ENCODE results near the gene VTI1B.
"Not testable (repeated sequence)": the region's sequence is repeated elsewhere in the genome, so short reads cannot be mapped to it uniquely, and the experiment has no call there.

VTI1B gene, protein sequence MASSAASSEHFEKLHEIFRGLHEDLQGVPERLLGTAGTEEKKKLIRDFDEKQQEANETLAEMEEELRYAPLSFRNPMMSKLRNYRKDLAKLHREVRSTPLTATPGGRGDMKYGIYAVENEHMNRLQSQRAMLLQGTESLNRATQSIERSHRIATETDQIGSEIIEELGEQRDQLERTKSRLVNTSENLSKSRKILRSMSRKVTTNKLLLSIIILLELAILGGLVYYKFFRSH

DNA sequence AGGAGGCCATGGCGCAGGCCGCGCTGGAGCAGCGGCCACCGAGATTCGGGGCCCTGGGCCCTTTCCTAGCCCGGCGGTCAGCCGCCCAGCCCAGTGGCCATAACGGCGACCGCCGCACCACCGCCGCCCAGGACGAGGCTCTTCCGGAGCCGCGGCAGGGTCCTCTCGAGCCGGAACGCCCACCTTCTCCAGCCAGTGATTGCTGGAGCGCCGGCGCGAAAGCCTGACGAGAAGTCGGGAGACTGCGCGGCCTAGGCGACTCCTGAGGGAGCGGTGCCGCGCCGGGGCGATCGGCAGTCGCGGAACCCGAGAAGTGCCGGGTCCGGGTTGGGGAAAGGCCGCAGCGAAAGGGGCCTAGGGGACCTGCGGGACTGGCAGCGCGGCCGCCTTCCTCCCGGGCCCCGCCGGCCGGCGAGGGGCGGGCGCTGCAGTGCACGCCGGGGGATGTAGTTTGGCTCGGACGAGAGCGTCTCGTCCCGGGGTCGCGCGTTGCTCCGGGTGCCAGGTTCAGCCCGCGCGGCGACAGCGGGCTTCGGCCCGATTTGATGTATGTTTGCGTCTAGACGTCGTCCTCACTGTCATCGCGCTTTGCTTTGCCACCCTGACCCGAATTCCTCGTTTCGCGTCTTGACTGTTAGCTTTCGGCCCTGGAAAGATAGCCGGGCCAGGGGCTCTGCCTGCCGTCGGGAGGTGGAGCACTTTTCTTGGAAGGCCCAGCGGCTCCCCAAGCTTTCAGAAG is at the start of gene VTI1B:
VTI1B (minus strand) TSS at position 153 of the 739 bp plus-strand sequence; CDS start at position 10, 143 bp downstream.
- no peak for TF ChIP-seq ZFX (IDR thresholded peaks at IDR 0.05; ENCODE audit: borderline replicate concordance)
- TF ChIP-seq, protein P1, sequence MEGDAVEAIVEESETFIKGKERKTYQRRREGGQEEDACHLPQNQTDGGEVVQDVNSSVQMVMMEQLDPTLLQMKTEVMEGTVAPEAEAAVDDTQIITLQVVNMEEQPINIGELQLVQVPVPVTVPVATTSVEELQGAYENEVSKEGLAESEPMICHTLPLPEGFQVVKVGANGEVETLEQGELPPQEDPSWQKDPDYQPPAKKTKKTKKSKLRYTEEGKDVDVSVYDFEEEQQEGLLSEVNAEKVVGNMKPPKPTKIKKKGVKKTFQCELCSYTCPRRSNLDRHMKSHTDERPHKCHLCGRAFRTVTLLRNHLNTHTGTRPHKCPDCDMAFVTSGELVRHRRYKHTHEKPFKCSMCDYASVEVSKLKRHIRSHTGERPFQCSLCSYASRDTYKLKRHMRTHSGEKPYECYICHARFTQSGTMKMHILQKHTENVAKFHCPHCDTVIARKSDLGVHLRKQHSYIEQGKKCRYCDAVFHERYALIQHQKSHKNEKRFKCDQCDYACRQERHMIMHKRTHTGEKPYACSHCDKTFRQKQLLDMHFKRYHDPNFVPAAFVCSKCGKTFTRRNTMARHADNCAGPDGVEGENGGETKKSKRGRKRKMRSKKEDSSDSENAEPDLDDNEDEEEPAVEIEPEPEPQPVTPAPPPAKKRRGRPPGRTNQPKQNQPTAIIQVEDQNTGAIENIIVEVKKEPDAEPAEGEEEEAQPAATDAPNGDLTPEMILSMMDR (IDR thresholded peaks at IDR 0.05) = no peak; the same call in 1 of the 2 replicates
- H3K27ac ChIP-seq = peak within 1 kb of the TSS; percentile 88

DNA sequence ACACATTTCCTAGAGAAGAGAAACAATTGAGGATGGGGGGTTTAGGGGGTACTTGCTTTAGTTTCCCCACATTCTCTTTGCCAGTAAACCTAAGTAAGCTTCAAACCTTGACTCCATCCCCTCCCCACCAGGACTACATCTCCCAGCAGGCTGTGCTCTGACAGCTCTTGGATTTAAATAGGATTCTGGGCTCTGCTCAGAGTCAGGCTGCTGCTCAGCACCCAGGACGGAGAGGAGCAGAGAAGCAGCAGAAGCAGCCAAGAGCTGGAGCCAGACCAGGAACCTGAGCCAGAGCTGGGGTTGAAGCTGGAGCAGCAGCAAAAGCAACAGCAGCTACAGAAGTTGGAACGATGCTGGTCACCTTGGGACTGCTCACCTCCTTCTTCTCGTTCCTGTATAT is 47.9 kb upstream of the VTI1B start:
- H3K27ac ChIP-seq = no peak overlapping the region
- no peak for TF ChIP-seq ZFX (IDR thresholded peaks at IDR 0.05; ENCODE audit: borderline replicate concordance)
- TF ChIP-seq, protein P1 (IDR thresholded peaks at IDR 0.05) = no peak

DNA sequence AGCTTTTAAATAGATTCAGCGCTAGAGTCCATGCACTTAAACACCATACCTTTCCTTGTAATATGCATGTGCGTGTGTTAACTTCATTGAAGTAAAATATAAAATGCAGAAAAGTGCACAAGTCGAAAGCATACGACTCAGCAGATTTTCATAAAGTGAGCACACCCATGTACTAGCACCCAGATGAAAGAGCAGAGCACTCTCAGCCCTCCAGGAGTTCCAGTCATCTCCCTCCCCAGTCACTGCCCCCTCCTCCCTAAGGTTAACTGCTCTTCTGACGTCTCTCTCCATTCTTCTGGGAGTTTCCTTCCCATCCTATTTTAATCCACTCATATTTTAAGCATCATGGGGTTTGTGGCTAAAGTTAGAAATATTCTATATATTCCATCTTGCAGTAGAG is 47.4 kb upstream of the VTI1B start:
- no peak overlapping the region for H3K27ac ChIP-seq
- no peak for TF ChIP-seq ZFX (IDR thresholded peaks at IDR 0.05; ENCODE audit: borderline replicate concordance)
- TF ChIP-seq, protein P1 (IDR thresholded peaks at IDR 0.05) = no peak

DNA sequence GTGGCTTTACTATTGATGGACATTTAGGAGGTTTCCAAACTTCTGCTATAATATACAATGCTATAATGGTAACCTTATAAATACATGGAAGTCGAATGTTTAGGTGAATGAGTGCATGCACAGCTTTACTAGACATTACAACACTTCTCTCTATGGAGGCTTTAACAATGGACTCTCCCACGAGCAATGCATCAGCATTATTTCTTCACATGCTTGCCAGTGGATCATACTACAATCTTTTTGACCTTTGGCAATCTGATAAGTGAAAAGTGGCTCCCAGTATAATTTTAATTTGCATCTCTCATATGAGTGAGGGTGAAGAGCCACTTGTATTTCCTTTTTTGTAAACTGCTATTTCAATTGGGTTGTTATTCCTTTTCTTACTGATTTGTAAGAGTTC is 45.4 kb upstream of the VTI1B start:
- TF ChIP-seq, protein P1 (IDR thresholded peaks at IDR 0.05) = no peak
- no peak for TF ChIP-seq ZFX (IDR thresholded peaks at IDR 0.05; ENCODE audit: borderline replicate concordance)
- H3K27ac ChIP-seq = no peak overlapping the region

DNA sequence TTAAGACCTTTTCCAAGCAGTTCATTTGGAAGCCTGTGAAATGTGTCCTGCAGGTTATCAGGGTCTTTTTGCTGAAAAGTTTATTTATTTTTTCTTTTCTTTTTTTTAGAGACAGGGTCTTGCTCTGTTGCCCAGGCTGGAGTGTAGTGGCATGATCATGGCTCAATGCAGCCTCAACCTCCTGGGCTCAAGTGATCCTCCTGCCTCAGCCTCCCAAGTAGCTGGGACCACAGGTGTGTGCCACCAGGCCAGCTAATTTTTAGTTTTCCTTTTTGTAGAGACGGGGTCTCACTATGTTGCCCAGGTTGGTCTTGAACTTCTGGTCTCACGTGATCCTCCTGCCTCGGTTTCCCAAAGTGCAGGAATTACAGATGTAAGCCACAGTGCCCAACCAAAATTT is 45.0 kb upstream of the VTI1B start:
- not testable (repeated sequence) for H3K27ac ChIP-seq

DNA sequence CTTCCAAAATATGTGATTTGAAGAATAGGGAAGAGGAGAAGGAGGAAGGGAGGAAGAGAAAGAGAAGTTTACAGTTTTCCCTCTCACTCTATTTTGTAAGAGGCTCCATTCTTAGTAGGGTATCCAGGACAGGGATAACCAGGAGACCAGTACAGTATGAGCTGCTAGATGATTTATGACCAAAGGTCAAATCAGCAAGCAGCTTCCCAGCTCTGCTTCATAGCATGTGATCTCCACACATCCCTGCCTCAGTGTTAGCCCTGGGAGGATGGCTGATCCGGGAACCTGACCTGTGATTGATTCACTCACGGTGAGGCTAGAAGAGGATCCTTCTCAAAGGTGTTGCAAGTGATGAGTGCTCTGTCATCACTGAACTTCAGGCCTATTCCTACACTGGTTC is 43.8 kb upstream of the VTI1B start:
- TF ChIP-seq ZFX (IDR thresholded peaks at IDR 0.05; ENCODE audit: borderline replicate concordance) = no peak
- TF ChIP-seq, protein P1 (IDR thresholded peaks at IDR 0.05) = no peak
- no peak overlapping the region for H3K27ac ChIP-seq

DNA sequence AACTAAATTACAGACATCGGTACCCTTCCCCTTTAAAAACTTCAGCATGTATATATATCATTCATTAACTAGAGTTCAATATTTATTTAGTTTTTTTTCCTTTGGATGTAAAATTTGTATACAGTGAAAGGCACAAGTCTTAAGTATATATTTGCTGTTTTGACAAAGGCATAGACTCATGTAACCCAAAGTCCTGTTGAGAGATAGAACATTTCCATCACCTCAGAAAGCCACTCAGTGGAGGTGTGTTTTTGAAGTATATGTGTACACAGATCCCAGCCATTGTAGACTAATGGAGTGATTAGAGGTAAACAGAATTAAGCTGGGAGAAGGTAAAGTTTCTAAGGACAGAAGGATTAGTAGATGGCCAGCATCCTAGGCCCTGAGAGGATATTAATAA is 42.6 kb upstream of the VTI1B start:
- no peak for TF ChIP-seq ZFX (IDR thresholded peaks at IDR 0.05; ENCODE audit: borderline replicate concordance)
- TF ChIP-seq, protein P1 (IDR thresholded peaks at IDR 0.05) = no peak
- H3K27ac ChIP-seq = no peak overlapping the region

All from 22Rv1 (cell line).